Activated naive CD4-positive, alpha-beta T cell treated with anti-CD3 and anti-CD28 coated beads, Interleukin-2, amount 50 U/mL, for 16 hours (primary cell): ENCODE results near the gene JPH2.
A peak's percentile ranks its signal among the peaks of the same experiment; 100 is the strongest.
"Not testable (repeated sequence)": the region's sequence is repeated elsewhere in the genome, so short reads cannot be mapped to it uniquely, and the experiment has no call there.

ENCODE experiments used
- DNase-seq: peaks from one replicate; pipeline ENCODE4 v3.0.0-alpha.2; 2020

JPH2 gene

DNA sequence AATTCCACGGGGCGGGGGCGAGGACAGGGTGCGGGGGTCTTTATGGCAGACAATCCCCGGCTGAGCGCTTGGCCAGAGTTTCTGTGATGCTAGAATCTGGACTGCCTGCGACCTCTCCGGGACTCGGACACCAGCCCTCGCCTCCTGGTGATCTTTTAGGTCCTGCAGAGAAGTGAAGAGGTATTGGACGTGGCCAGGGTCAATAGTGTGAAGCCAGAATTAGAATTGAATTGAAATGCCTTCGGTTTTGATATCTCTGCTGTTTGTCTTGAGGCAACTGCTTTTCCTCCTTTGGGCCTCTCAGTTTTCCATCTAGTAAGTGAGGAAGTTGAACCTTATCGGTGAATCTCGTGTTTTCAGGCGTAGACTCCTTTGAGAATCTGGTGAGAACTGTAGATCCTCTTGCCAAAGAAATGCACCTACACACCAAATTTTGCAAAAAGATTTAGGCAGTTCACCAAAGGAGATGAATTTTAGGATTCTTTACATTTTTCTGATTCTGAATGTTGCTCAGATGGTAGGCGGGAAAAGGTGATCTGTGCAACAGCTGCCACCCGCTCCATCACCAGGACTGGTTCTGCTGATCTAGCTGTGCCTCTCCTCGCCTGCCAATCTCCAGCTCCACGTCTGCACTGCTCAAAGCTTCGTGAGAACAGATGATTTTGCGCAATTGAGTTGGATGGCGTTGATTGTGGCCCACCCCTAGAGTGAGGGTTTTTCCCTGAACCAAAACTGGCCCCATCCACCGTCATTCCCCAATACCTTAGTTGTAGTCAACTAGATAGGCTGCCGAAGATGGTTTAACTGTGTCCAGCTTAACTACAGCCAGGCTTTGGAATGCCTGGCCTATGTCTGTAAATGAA is 24.4 kb upstream of the JPH2 start:
- peak; percentile 27 for DNase-seq

DNA sequence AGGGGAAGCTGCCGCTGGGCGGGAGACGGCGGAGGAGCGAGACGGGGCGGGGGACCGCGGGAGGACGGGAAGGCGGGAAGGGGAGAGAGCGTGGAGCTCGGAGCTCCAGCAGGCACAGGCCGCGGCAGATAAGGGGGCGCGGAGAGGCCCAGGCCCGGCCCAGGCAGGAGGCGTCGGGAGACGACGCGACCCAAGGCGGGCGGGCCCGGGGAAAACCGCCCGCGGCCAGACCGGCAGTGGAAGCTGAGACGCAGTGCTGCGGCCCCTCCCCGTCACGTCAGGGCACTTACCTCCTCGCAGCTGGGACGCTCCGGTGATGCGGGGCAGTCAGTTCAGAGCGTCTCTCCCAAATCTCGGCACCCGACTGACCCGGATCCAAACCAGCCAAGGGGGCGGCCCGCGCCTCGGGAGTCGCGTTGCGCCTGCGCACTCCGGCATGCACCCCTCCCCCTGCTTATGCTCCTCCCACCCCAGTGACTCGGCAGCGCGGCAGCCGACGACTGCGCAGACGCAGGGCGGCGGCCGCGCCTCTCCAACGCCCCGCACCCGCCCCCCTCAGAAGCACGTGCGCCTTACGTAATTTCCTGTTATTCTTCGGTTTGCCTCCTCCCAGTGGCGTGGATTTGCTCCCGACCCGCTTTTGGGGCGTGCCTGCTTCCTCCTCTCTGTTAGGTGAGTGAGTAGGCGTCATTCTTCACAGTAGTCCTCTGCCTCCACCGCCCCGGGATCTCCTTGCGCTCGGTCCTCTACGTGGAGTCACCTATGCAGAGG is 23.6 kb upstream of the JPH2 start, which contains the start of gene OSER1:
TSS of gene OSER1 (minus strand) at position 366 of the 771 bp plus-strand sequence. CDS start 3,814 bp downstream, outside the sequence.
- peak; percentile 97 for DNase-seq

DNA sequence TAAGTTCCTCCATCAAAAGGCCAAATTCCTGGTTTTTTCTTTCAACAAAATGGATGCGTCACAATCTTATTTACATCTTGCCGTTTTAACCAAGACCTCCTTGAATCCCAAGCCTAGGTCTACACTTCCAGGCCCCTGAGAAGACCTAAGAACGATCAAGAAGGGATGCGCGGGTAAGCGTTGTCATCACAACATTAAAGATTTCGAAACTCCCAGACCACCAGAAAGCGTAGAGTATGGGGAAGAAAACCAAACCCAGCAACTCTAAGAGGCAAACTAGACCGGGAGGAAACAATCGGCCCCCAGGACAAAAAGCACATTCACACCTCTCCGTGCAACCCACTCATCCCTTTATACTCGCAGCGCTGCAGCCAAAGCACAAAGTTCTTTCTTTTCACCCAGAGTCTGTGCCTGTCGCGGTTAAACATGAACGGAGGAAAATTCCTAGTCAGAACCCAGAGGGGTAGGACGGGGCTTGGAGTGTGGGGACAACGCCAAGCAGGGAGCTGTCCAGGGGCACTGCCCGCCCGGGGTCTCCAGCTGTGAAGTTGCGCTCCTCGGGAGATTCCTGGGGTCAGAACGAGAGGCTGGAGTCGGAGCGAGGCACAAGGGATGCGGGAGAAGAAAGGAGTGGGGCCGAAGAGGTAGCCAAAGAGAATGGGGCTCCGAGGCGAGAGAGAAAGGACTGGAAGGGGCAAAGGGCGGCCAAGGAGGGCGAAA is 22.9 kb upstream of the JPH2 start:
- DNase-seq: peak; percentile 20

DNA sequence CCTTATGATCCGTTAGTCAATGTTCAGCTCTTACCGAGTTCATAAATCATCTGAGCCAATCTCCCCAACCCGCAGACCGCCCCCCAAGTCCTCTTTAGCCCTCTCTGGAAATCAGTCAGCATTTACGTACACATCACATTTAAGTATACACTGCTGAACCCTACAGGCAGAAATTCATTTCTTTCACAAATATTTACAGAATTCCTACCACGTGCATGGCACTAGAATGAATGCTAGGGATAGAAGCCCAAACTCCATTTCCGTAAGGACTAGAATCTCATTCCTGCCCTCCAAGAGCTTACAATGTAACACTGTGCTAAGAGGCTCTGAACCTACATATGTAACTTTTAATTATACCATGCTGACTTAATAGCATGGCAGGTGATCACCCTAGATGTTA is 21.8 kb upstream of the JPH2 start:
- DNase-seq: no peak

DNA sequence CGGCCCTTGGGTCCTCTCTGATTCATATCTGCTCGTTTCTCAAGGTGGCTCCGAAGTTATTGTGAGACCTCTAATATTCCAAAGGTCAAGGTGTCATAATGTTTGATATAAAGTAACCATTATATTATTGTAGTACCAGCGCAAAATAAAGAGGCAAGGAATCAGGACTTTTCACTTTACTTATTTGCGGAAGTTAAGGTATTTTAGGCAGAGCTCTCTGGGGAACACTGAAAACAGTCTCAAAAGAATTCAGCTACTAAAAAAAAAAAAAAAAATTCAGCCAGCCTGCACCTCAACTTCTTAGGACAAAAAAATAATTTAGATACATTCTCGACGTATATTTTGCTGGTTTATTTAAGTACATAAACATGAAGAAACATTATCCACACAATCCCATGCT is 21.2 kb upstream of the JPH2 start:
- no peak for DNase-seq

DNA sequence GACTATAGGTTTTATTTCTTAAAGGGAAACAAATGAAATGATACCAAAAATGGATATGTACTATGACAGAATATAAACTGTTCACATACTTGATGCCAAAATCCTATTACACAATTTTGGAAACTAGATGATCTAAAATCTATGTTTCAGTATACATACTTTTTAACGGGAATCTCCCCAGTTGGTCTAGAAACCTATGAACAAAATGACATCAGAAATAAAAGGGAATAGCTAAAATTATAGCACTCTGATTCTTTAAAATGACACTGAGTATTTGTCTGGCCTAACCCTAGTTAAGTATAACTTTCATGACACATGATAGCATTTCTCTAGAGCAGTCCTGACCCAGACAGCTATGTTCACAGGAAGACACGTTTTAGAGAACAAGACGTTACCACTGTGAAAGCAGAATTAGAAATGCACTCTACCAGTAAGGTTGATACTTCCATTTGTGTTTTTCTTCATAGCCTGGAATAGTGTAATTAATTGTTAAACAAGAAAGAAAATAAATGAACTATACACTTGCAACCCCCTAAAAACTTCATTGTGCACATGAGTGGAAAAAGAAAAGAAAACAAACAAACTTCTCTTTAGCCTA is 20.2 kb upstream of the JPH2 start:
- no peak for DNase-seq

DNA sequence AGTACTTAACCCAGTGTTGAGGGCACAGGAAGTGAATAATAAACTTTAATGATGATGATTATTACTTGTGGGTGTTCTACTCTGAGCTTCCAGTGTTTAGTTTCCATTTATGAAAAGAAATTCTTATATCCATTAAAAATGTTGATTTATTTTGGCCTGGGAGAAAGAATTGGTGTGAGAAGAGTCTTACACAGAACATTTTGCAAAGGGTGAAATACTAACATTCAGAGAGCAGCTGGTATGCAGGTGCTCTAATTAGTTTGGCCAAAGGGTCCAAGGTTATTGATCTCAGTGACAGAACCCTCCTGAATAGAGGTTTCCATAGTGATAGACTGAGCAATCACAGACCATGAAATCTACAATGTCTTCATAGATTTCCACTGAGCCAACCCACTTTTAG is 19.1 kb upstream of the JPH2 start:
- DNase-seq: no peak

DNA sequence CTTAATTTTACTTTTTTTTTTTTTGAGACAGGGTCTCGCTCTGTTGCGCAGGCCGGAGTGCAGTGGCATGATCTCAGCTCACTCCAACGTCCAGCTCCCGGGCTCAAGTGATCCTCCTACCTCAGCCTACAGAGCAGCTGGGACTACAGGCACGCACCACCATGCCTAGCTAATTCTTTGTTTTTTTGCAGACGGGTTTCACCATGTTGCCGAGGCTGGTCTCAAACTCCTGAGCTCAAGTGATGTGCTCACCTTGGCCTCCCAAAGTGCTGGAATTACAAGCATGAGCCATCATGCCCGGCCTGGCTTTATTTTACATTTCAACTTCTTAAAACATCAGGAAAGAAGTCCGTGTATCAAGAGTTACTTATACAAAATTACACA is 17.8 kb upstream of the JPH2 start:
- DNase-seq: no peak

DNA sequence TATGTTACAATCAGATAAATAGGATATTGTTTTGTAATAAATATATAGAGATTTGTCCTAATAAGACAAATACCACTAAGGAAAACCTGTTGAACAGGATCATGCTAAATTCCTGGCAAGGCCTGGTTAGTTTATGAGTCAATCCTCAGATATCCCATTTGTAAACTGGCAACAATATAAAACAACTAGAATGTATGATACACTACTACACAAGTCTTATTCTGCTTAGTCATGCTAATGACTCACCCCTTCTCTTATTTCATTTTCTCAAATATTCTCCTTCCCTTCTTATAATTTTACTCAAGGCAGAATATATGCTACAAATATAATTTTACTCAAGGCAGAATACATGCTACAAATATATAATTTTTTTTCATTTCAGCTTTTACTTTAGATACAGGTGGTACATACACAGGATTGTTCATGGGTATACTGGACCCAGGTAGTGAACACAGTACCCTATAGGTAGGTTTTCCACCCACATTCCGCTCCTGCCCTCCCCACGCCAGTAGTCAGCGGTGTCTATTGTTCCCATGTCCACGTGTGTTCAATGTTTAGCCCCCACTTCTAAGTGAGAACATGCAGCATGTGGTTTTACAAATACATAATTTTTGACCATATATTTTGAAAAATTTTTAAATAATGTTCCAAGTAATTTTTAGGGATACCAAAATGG is 17.3 kb upstream of the JPH2 start:
- DNase-seq: no peak

DNA sequence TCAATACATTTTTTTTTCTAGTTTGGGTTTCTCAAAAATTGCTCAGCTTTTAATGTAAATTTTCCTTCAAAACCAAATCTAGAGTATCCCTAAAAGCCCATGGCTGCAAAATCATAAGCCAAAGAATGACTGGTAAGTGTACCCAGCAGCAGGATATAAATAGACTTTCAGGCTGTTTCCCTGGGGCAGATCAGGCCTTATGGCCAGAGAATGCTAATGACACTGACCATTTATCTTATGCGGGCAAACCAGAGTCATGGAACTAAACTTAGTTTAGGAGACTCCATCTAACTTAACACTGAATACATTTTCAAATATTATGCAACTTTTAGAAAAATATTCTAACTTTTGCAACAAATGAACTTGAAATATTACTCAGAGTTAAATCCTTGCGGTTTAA is 16.2 kb upstream of the JPH2 start:
- DNase-seq: no peak

DNA sequence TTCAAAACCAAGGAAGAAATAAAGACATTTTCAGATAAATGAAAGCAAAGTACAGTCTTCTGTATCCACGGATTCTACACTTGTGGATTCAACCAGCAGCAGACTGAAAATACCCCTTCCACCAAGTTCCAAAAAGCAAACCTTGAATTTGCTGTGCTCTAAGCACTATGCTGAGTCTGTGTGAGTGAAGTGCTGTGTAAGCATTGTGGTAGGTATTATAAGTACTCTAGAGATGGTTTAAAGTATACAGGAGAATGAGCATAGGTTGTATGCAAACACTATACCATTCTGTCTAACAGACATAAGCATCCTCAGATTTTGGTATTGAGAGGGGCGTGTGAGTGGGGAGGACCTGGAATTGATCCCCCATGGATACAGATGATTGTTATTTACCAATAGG is 14.0 kb upstream of the JPH2 start:
- no peak for DNase-seq

DNA sequence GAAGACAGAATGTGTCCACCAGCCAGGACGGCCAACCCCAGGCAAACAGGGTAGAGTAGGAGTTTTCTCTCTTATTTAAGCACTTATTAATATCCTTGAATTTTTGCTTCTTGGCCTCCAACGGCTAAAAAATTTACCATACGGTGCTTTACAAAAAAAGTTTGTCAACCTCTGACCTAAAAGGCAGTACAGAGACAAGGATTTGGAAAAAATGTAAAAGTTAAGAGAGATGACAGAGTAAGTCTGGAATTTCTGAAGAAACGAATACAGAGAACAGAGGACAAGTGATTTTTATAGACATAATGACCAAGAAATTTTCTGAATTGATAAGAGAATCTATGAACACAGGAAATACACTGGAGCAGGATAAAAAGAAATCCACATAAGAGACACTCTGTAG is 13.4 kb upstream of the JPH2 start:
- DNase-seq: no peak

DNA sequence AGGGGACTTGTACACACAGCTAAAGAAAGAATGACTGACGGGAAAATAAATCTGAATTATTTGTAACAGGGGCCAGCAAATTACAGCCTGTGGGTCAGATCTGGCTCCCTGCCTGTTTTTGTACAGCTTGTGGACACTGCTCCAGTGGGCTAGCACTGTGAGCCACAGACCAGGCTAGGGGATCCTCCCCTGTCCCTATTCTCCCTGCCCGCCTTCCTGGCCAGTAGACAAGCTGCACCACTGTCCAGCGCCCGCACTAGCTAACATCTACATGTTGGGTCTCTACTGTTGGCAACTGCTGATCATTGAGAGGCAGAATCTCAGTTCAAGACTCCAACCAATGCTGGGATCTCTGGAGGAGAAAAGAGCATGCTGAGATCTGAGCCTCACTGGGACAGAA is 12.9 kb upstream of the JPH2 start:
- DNase-seq: no peak

DNA sequence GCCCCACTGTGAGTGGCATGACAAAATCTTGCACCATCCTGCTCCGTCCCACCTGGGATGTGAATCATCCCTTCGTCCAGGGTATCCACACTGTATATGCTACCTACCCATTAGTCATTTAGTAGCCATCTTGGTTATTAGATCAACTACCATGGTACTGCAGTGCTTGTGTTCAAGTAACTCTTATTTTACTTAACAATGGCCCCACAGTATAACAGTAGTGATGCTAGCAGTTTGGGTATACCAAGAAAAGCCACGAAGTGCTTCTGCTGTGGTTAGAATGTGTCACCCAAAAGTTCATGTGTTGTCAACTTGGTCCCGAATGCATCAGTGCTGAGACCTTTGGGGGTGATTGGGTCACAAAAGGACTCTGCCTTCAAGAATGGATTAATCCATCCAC is 11.9 kb upstream of the JPH2 start:
- no peak for DNase-seq

DNA sequence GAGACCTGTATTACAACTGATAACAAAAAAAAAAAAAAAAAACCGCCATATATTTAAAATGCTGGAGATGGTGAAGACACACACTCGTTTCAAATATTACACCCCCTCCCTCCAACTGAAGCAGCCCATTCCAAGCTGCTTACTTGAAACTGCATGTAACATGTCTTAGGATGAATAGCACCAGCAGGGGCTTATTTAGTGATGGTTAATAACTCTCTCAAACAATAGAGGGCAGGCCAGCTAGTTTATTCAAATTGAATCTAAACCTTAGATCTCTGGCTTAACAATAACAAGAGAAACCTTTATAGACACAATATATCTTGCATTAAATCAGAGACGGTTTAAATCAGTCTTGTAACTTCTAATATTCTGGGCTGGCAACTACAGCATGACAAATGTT is 9.3 kb upstream of the JPH2 start:
- no peak for DNase-seq

DNA sequence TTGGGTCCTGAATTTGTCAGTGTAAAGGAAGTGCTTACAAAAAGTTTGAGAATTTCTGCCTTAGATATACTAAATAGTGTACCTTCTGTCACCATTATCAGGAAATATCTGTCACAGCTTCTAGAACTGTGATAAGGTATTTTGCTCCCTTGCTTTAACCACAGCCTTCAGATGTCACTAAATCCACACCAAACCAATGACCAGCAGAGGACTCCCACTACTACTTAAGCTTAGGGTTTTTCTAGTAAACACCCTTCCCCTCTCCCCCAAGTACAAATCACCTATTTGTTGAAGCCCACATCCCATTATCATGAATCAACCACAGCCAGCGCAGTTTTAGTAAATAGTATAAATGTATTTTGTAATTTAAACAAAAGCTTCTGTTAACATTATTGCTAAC is 8.6 kb upstream of the JPH2 start:
- no peak for DNase-seq

DNA sequence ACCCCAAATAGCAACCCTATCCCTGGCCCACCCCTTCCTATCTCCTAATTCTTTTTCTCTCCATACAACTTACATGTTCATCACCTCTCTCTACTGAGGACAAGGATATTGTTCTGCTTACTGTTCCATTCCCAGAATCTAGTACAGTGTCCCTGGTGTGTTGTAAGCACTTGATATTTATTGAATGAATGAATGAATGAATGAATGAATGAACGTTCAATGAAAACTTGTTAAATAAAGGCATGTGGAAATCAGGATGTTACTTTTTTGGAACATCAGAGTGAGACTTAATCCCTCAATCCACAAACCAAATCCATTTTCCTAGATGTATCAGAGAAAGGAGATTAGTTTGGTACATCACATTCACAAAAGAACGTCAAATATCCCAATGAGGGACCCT is 6.8 kb upstream of the JPH2 start:
- no peak for DNase-seq

DNA sequence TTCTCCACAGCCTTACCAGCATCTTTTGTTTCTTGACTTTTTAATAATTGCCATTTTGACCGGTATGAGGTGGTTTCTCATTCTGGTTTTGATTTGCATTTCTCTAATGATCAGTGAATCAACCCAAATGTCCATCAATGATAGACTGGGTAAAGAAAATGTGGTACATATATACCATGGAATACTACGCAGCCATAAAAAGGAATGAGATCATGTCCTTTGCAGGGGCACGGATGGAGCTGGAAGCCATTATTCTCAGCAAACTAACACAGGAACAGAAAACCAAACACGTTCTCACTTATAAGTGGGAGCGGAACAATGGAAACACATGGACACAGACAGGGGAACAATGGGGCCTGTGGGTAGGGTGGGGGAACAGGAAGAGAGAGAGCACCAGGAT is 4.7 kb upstream of the JPH2 start:
- DNase-seq: not testable (repeated sequence)

DNA sequence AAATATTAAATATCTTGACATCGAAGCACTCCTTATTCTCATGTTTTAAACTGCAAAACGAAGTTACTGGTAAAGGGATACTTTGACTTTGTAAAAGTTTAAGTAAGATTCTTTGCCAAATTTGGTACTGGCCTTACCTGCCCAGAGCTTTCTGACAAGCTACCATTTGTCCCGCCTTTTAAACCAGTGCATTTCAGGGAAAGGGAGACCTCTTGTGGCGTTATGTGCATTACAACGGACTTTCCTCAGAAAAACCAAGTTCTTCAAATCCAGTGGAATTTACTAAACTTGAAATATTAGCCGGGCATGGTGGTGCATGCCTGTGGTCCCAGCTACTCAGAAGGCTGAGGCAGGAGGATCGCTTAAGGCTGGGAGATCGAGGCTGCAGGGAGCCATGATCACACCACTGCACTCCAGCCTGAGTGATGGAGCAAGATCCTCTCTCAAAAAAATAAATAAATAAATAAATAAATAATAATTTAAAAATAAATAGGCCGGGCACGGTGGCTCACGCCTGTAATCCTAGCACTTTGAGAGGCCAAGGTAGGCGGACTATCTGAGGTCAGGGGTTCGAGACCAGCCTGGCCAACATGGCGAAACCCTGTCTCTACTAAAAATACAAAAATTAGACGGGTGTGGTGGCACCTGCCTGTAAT is 3.3 kb upstream of the JPH2 start:
- DNase-seq: peak; percentile 46

DNA sequence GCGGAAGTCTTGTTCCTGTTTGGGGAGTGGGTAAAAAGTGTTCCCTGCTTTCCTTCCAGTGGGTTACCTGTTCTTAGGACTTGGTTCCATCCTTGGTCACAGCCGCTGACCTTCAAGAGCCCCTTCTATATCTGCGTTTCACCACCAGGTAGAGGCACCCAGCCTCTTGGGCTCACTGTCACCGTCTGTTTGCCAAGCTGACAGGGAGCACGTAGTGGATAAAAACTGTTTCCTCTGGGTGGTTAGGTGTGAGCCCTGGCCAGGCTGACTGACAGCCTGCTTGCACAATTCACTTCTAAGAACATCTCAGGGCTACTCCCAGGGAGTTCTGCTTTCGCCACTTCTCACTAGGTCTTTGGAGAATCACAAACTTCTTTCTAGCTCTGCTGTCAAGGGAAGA is 1.8 kb upstream of the JPH2 start:
- no peak for DNase-seq

DNA sequence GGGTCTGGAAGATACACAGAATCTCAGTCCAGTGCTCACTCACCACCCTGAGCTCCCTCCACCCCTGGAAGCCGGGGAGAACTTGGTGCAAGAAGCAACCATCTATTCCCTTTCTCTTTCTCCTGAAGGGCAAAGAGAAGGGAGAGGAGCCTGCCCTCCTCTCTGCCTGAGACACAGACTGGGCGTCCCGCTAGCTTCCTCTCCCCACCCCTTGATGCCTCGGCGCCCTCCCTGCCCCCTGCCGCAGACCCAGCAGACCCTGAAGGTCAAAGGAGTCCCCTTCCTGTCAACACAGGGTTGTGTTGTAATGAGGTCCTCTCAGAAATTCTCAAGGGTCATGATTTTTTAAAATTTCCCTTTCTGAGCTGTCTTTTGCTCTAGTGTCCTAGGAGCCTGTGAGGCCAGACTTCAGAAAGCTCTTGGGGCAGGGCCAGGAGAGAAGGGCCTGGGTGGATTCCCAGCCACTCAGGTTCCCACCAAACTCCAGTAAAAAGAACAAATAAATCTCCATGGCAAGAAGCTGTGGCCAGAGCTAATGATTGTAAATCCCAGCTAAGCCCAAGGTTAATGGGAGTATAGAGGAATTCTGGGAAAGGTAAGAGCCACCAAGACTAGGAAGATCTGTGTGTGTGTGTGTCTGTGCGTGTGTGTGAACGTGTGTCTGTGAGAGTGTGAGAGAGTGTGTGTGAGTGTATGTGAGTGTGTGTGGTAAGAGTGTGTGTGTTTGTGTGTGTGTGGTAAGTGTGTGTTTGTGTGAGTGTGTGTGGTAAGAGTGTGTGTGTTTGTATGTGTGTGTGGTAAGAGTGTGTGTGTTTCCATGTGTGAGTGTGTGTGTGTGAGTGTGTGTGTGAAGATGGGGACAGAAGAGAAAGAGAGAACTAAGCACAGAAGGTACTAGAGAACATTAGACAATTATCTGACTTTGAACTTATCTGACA is 1.1 kb upstream of the JPH2 start:
- DNase-seq: no peak
